BLaER1 (cell line): ENCODE measurements around the gene LTA4H.

ENCODE experiments used
- H3K27ac ChIP-seq: shearing (Covaris generic); formaldehyde crosslinking; 2 replicates; pipeline ENCODE4 v1.8.1; 2022
- H3K27me3 ChIP-seq: shearing (Covaris generic); formaldehyde crosslinking; 2 replicates; pipeline ENCODE4 v1.8.1; 2022
- H3K36me3 ChIP-seq: shearing (Covaris generic); formaldehyde crosslinking; 2 replicates; pipeline ENCODE4 v1.8.1; 2022
- H3K4me1 ChIP-seq: shearing (Covaris generic); formaldehyde crosslinking; 2 replicates; pipeline ENCODE4 v1.8.1; 2022
- H3K4me2 ChIP-seq: shearing (Covaris generic); formaldehyde crosslinking; 2 replicates; pipeline ENCODE4 v1.8.1; 2022
- H3K4me3 ChIP-seq: shearing (Covaris generic); formaldehyde crosslinking; 2 replicates; pipeline ENCODE4 v1.8.1; 2022
- H3K9ac ChIP-seq: shearing (Covaris generic); formaldehyde crosslinking; 2 replicates; pipeline ENCODE4 v1.8.1; 2022
- H3K9me3 ChIP-seq: shearing (Covaris generic); formaldehyde crosslinking; 2 replicates; pipeline ENCODE4 v1.8.1; 2022
- H4K20me1 ChIP-seq: shearing (Covaris generic); formaldehyde crosslinking; 2 replicates; pipeline ENCODE4 v1.8.1; 2022
- Cebpa-rat ChIP-seq: shearing (Covaris generic); IDR thresholded peaks from 2 replicates; pipeline ENCODE4 v1.8.1; 2022

Gene LTA4H

GRCh38 chr12:95995238-95996031, 40.0 kb downstream of the LTA4H start:
- Histone ChIP-seq H3K4me1 (peaks cover 7% of the 10 kb centered on the region), H3K27me3 (no peaks in the 10 kb centered on the region), H4K20me1 (no peaks in the 10 kb centered on the region), H3K4me3 (no peak overlapping the region), H3K27ac (peak overlapping the region; percentile 31; the same call in 1 of the 2 replicates), H3K9ac (no peak overlapping the region), H3K36me3 (peaks cover 12% of the 10 kb centered on the region; the same call in 1 of the 2 replicates), H3K4me2 (no peak overlapping the region), H3K9me3 (no peaks in the 10 kb centered on the region)
- no peak for TF ChIP-seq Cebpa-rat

- no peaks in the 10 kb centered on the region for H3K27me3 ChIP-seq
- TF ChIP-seq Cebpa-rat, result no peak
- no peak overlapping the region for H3K4me3 ChIP-seq
- peaks cover 17% of the 10 kb centered on the region for H3K4me1 ChIP-seq
- H3K27ac ChIP-seq, result no peak overlapping the region
- peaks cover 2% of the 10 kb centered on the region; the same call in 1 of the 2 replicates for H3K36me3 ChIP-seq
- H3K4me2 ChIP-seq, result no peak overlapping the region
- no peaks in the 10 kb centered on the region for H3K9me3 ChIP-seq
- H4K20me1 ChIP-seq, result no peaks in the 10 kb centered on the region
- H3K9ac ChIP-seq, result no peak overlapping the region
Measured at GRCh38 chr12:95994476-95994875, 40.9 kb downstream of the LTA4H start.

GRCh38 chr12:95993907-95994306, 41.5 kb downstream of the LTA4H start:
- TF ChIP-seq Cebpa-rat, result no peak
- no peak overlapping the region for H3K4me3 ChIP-seq
- no peak overlapping the region for H3K27ac ChIP-seq
- H3K9me3 ChIP-seq, result no peaks in the 10 kb centered on the region
- no peak overlapping the region for H3K4me2 ChIP-seq
- H4K20me1 ChIP-seq, result no peaks in the 10 kb centered on the region
- no peak overlapping the region for H3K9ac ChIP-seq
- H3K36me3 ChIP-seq, result no peaks in the 10 kb centered on the region; the same call in 1 of the 2 replicates
- peaks cover 22% of the 10 kb centered on the region for H3K4me1 ChIP-seq
- H3K27me3 ChIP-seq, result no peaks in the 10 kb centered on the region

GRCh38 chr12:95990136-95990535, 45.3 kb downstream of the LTA4H start:
- Histone ChIP-seq H3K4me1 (peaks cover 25% of the 10 kb centered on the region), H3K27me3 (no peaks in the 10 kb centered on the region), H3K9ac (no peak overlapping the region), H3K9me3 (no peaks in the 10 kb centered on the region), H3K36me3 (no peaks in the 10 kb centered on the region), H3K27ac (no peak overlapping the region), H3K4me2 (peak overlapping the region; percentile 63; the same call in 1 of the 2 replicates), H4K20me1 (no peaks in the 10 kb centered on the region), H3K4me3 (no peak overlapping the region)
- TF ChIP-seq Cebpa-rat, result no peak

- Histone ChIP-seq H3K4me1 (peaks cover 25% of the 10 kb centered on the region), H3K27me3 (no peaks in the 10 kb centered on the region), H3K36me3 (no peaks in the 10 kb centered on the region), H4K20me1 (no peaks in the 10 kb centered on the region), H3K4me2 (peak overlapping the region; percentile 63), H3K9me3 (no peaks in the 10 kb centered on the region), H3K27ac (no peak overlapping the region), H3K4me3 (no peak overlapping the region), H3K9ac (no peak overlapping the region; the same call in 1 of the 2 replicates)
- TF ChIP-seq Cebpa-rat, result no peak
Measured at GRCh38 chr12:95989504-95990123, 45.8 kb downstream of the LTA4H start.

- no peak for TF ChIP-seq Cebpa-rat
- no peak overlapping the region for H3K9ac ChIP-seq
- H3K9me3 ChIP-seq, result no peaks in the 10 kb centered on the region
- H3K27ac ChIP-seq, result no peak overlapping the region
- H3K4me2 ChIP-seq, result peak overlapping the region; percentile 63
- H4K20me1 ChIP-seq, result no peaks in the 10 kb centered on the region
- no peaks in the 10 kb centered on the region for H3K36me3 ChIP-seq
- no peak overlapping the region for H3K4me3 ChIP-seq
- H3K4me1 ChIP-seq, result peaks cover 25% of the 10 kb centered on the region
- no peaks in the 10 kb centered on the region for H3K27me3 ChIP-seq
Measured at GRCh38 chr12:95988506-95989275, 46.7 kb downstream of the LTA4H start.

- Histone ChIP-seq H3K9ac (no peak overlapping the region), H3K4me3 (no peak overlapping the region), H3K36me3 (no peaks in the 10 kb centered on the region), H3K4me1 (peaks cover 25% of the 10 kb centered on the region), H3K27ac (no peak overlapping the region), H3K27me3 (no peaks in the 10 kb centered on the region), H3K4me2 (no peak overlapping the region), H3K9me3 (no peaks in the 10 kb centered on the region), H4K20me1 (no peaks in the 10 kb centered on the region)
- TF ChIP-seq Cebpa-rat, result no peak
Measured at GRCh38 chr12:95986635-95987570, 48.5 kb downstream of the LTA4H start.

GRCh38 chr12:95984682-95985081, 50.7 kb downstream of the LTA4H start:
- no peaks in the 10 kb centered on the region for H3K36me3 ChIP-seq
- no peaks in the 10 kb centered on the region for H3K27me3 ChIP-seq
- no peak overlapping the region for H3K4me2 ChIP-seq
- no peak for TF ChIP-seq Cebpa-rat
- H3K27ac ChIP-seq, result no peak overlapping the region
- H3K9me3 ChIP-seq, result no peaks in the 10 kb centered on the region
- no peaks in the 10 kb centered on the region for H4K20me1 ChIP-seq
- H3K4me3 ChIP-seq, result no peak overlapping the region
- H3K4me1 ChIP-seq, result peaks cover 17% of the 10 kb centered on the region
- no peak overlapping the region for H3K9ac ChIP-seq

- no peak for TF ChIP-seq Cebpa-rat
- Histone ChIP-seq H3K4me1 (no peaks in the 10 kb centered on the region), H3K4me3 (no peak overlapping the region), H4K20me1 (no peaks in the 10 kb centered on the region), H3K9ac (no peak overlapping the region), H3K4me2 (no peak overlapping the region), H3K9me3 (no peaks in the 10 kb centered on the region), H3K27ac (no peak overlapping the region), H3K36me3 (no peaks in the 10 kb centered on the region), H3K27me3 (no peaks in the 10 kb centered on the region)
Measured at GRCh38 chr12:95982602-95983001, 52.8 kb downstream of the LTA4H start.
